ENCODE results near the gene ABHD8.

ABHD8 gene

GRCh38 chr19:17262557-17262956 is 40.7 kb downstream of the ABHD8 start:
- peak overlapping the region; percentile 16; the same call in 1 of the 2 replicates for H3K27ac ChIP-seq
- ChIA-PET CTCF (no interaction called here), POLR2A (ENCODE audit: low non-redundant PET) (no interaction called here)
- DNase-seq (ENCODE audit: low spot score) = no peak
- no peak for TF ChIP-seq CTCF (conservative IDR thresholded peaks at IDR 0.05; ENCODE audit: low read depth)

GRCh38 chr19:17260842-17261325 is 42.3 kb downstream of the ABHD8 start:
- POLR2A ChIA-PET (ENCODE audit: low non-redundant PET) = interaction anchor here (0.6 kb wide), 1 partner anchor 38 kb away, joined by 4 read pairs; no protein-coding TSS in a partner anchor
- peak; percentile 94 for DNase-seq (ENCODE audit: low spot score)
- CTCF ChIA-PET = interaction anchor here (0.6 to 1.7 kb wide), 9 partner anchors 8 to 100 kb away, joined by 3 to 15 read pairs (median 5); partner anchors contain the start of gene ANKLE1
- H3K27ac ChIP-seq = peak overlapping the region; percentile 52
- TF ChIP-seq CTCF (conservative IDR thresholded peaks at IDR 0.05; ENCODE audit: low read depth) = peak; percentile 99

GRCh38 chr19:17259934-17260333 is 43.3 kb downstream of the ABHD8 start:
- no peak for TF ChIP-seq CTCF (conservative IDR thresholded peaks at IDR 0.05; ENCODE audit: low read depth)
- no peak for DNase-seq (ENCODE audit: low spot score)
- POLR2A ChIA-PET (ENCODE audit: low non-redundant PET) = no interaction called here
- CTCF ChIA-PET = interaction anchor here (0.5 to 1.7 kb wide), 8 partner anchors 7 to 101 kb away, joined by 3 to 15 read pairs (median 8); partner anchors contain the start of gene ANKLE1
- H3K27ac ChIP-seq = no peak overlapping the region

- no peak for TF ChIP-seq CTCF (conservative IDR thresholded peaks at IDR 0.05; ENCODE audit: low read depth)
- DNase-seq (ENCODE audit: low spot score) = no peak
- ChIA-PET CTCF (interaction anchor here (0.6 to 0.7 kb wide), 2 partner anchors 11 to 1020 kb away, joined by 3 to 5 read pairs; no protein-coding TSS in a partner anchor), POLR2A (ENCODE audit: low non-redundant PET) (no interaction called here)
- no peak overlapping the region for H3K27ac ChIP-seq
Observed at GRCh38 chr19:17259118-17259780, 44.0 kb downstream of the ABHD8 start.

- TF ChIP-seq CTCF (conservative IDR thresholded peaks at IDR 0.05; ENCODE audit: low read depth) = no peak
- CTCF ChIA-PET = interaction anchor here (0.6 kb wide), 1 partner anchor 42 kb away, joined by 3 read pairs; no protein-coding TSS in a partner anchor
- POLR2A ChIA-PET (ENCODE audit: low non-redundant PET) = interaction anchor here (0.6 kb wide), 1 partner anchor 22 kb away, joined by 3 read pairs; no protein-coding TSS in a partner anchor
- DNase-seq (ENCODE audit: low spot score) = no peak
- no peak overlapping the region for H3K27ac ChIP-seq
Observed at GRCh38 chr19:17256130-17256529, 47.1 kb downstream of the ABHD8 start.

GRCh38 chr19:17255150-17255621 is 48.0 kb downstream of the ABHD8 start:
- CTCF ChIA-PET = interaction anchor here (0.6 to 1.0 kb wide), 2 partner anchors 27 to 478 kb away, joined by 3 to 4 read pairs; no protein-coding TSS in a partner anchor
- POLR2A ChIA-PET (ENCODE audit: low non-redundant PET) = interaction anchor here (1.0 kb wide), 1 partner anchor 15 kb away, joined by 3 read pairs; no protein-coding TSS in a partner anchor
- TF ChIP-seq CTCF (conservative IDR thresholded peaks at IDR 0.05; ENCODE audit: low read depth) = no peak
- no peak for DNase-seq (ENCODE audit: low spot score)
- H3K27ac ChIP-seq = peak overlapping the region; percentile 30

All from RWPE1 (cell line).